H1 (cell line): ENCODE results near the gene SLC22A13. TPM values are rescaled to one million over a fixed set of nuclear protein-coding genes. Genes with fewer than 3 reads are reported as not detected.

ENCODE experiments used
- CTCF ChIA-PET: fragments of 300-600 bp; sonication (Branson Sonifier 250); formaldehyde crosslinking; loops from one replicate; lab custom pipeline; 2021; ENCODE audit not compliant: partially characterized antibody; lab: Charles Lee
- POLR2A ChIA-PET: fragments of 300-600 bp; sonication (Branson Sonifier 250); formaldehyde crosslinking; loops from one replicate; lab custom pipeline; 2021; ENCODE audit warnings: inconsistent platforms; ENCODE audit not compliant: partially characterized antibody; lab: Charles Lee
- DNase-seq, 2 experiments: peaks; one replicate each; pipeline versions ENCODE4 v3.0.0 to v3.0.0-alpha.2; 2010 to 2022; ENCODE audit warnings: low spot score in 2 of 2, low read depth in 1 of 2, mixed read lengths in 1 of 2
- FAIRE-seq: peaks from 2 replicates; lab custom pipeline; 2011; peaks lifted over from hg19 to GRCh38; lab: Jason Lieb, UNC
- H2AFZ ChIP-seq: 2 replicates; pipeline ENCODE4 v1.8.1; 2012; ENCODE audit warnings: low read length, inconsistent platforms
- H2AK5ac ChIP-seq: 2 replicates; pipeline ENCODE4 v1.6.1; 2013; ENCODE audit warnings: low read depth, low read length
- H2BK120ac ChIP-seq: replicated peaks from 2 replicates; pipeline ENCODE3; 2013; ENCODE audit warnings: low read depth, low read length, inconsistent platforms
- H2BK12ac ChIP-seq: 2 replicates; pipeline ENCODE4 v1.6.1; 2013; ENCODE audit warnings: low read depth, low read length
- H2BK15ac ChIP-seq: 2 replicates; pipeline ENCODE4 v1.6.1; 2013; ENCODE audit warnings: low read length
- H2BK20ac ChIP-seq: 2 replicates; pipeline ENCODE4 v1.6.1; 2013; ENCODE audit warnings: low read length
- H2BK5ac ChIP-seq: 2 replicates; pipeline ENCODE4 v1.6.1; 2013; ENCODE audit warnings: low read depth, low read length
- H3K14ac ChIP-seq: 2 replicates; pipeline ENCODE4 v1.6.1; 2013; ENCODE audit warnings: inconsistent platforms; ENCODE audit not compliant: insufficient read length
- H3K18ac ChIP-seq: 2 replicates; pipeline ENCODE4 v1.6.1; 2013; ENCODE audit warnings: low read length; ENCODE audit errors: extremely low read depth
- H3K23ac ChIP-seq: 2 replicates; pipeline ENCODE4 v1.6.1; 2013; ENCODE audit warnings: inconsistent platforms; ENCODE audit not compliant: insufficient read length
- H3K23me2 ChIP-seq: 2 replicates; pipeline ENCODE4 v1.6.1; 2013; ENCODE audit warnings: low read depth, low read length
- H3K27ac ChIP-seq: 2 replicates; pipeline ENCODE4 v1.6.1; 2011; ENCODE audit warnings: low read depth, low read length, inconsistent platforms
- H3K27me3 ChIP-seq, 4 experiments: replicated peaks in 1 of 4; 1 replicate in 1 of 4; 2 replicates in 3 of 4; pipeline versions ENCODE4 v1.6.1 to v1.8.1; 2011 to 2013; ENCODE audit warnings: low read length in 3 of 4, mild to moderate bottlenecking in 3 of 4, inconsistent platforms in 2 of 4, mixed read lengths in 2 of 4, moderate library complexity in 1 of 4; ENCODE audit not compliant: control insufficient read depth in 3 of 4, insufficient read depth in 3 of 4; ENCODE audit errors: extremely low read depth in 1 of 4
- H3K36me3 ChIP-seq, 4 experiments: 2 replicates each; pipeline versions ENCODE4 v1.6.1 to v1.8.1; 2011 to 2013; ENCODE audit warnings: mild to moderate bottlenecking in 4 of 4, low read length in 3 of 4, moderate library complexity in 2 of 4, control low read depth in 1 of 4, inconsistent platforms in 1 of 4; ENCODE audit not compliant: insufficient read depth in 4 of 4, control insufficient read depth in 2 of 4
- H3K4ac ChIP-seq: replicated peaks from 2 replicates; pipeline ENCODE3; 2013; ENCODE audit warnings: low read length, low read depth, mixed read lengths, inconsistent platforms; ENCODE audit not compliant: insufficient read length
- H3K4me1 ChIP-seq, 4 experiments: replicated peaks in 1 of 4; 1 replicate in 1 of 4; 2 replicates in 3 of 4; pipeline versions ENCODE4 v1.6.1 to v1.8.1; 2011 to 2013; ENCODE audit warnings: low read length in 3 of 4, inconsistent platforms in 2 of 4, mixed read lengths in 1 of 4; ENCODE audit not compliant: insufficient read depth in 4 of 4, control insufficient read depth in 3 of 4
- H3K4me2 ChIP-seq, 2 experiments: 2 replicates each; pipeline versions ENCODE4 v1.6.1 to v1.8.1; 2011 to 2013; ENCODE audit warnings: low read depth in 2 of 2, low read length in 2 of 2, control low read depth in 1 of 2, inconsistent platforms in 1 of 2, mild to moderate bottlenecking in 1 of 2; ENCODE audit not compliant: insufficient read depth in 1 of 2
- H3K4me3 ChIP-seq, 4 experiments: fragments of 200-600, 300-600 bp in 1 of 4; sonication (generic), shearing (Covaris generic), sonication (Bioruptor Twin) in 1 of 4; 2 replicates each; pipeline versions ENCODE4 v1.5.1 to v1.8.1; 2011 to 2016; ENCODE audit warnings: low read length in 4 of 4, low read depth in 3 of 4, control low read depth in 2 of 4, inconsistent platforms in 2 of 4, mild to moderate bottlenecking in 2 of 4, mixed read lengths in 1 of 4, moderate library complexity in 1 of 4; ENCODE audit not compliant: insufficient read depth in 2 of 4; ENCODE audit errors: extremely low read depth in 1 of 4
- H3K56ac ChIP-seq: replicated peaks from 2 replicates; pipeline ENCODE3; 2013; ENCODE audit warnings: low read depth, mild to moderate bottlenecking, mixed read lengths, low read length, inconsistent platforms; ENCODE audit not compliant: insufficient read length
- H3K79me1 ChIP-seq: 2 replicates; pipeline ENCODE4 v1.6.1; 2013; ENCODE audit warnings: low read depth, low read length, control low read depth
- H3K79me2 ChIP-seq, 2 experiments: 2 replicates each; pipeline versions ENCODE4 v1.6.1 to v1.8.1; 2012 to 2013; ENCODE audit warnings: low read length in 2 of 2, mild to moderate bottlenecking in 2 of 2, inconsistent platforms in 1 of 2; ENCODE audit not compliant: insufficient read depth in 2 of 2, control insufficient read depth in 1 of 2
- H3K9ac ChIP-seq, 4 experiments: replicated peaks in 1 of 4; 1 replicate in 1 of 4; 2 replicates in 3 of 4; pipeline versions ENCODE4 v1.6.1 to v1.8.1; 2011 to 2013; ENCODE audit warnings: low read depth in 3 of 4, low read length in 3 of 4, control low read depth in 2 of 4, mild to moderate bottlenecking in 2 of 4, moderate library complexity in 2 of 4, inconsistent platforms in 1 of 4; ENCODE audit errors: extremely low read depth in 1 of 4
- H3K9me3 ChIP-seq, 2 experiments: 2 replicates each; pipeline versions ENCODE4 v1.6.1 to v1.8.1; 2012 to 2013; ENCODE audit warnings: mild to moderate bottlenecking in 2 of 2, moderate library complexity in 2 of 2, control low read depth in 1 of 2, inconsistent platforms in 1 of 2, low read depth in 1 of 2, low read length in 1 of 2, mixed read lengths in 1 of 2; ENCODE audit not compliant: insufficient read depth in 2 of 2
- H4K20me1 ChIP-seq, 2 experiments: replicated peaks in 1 of 2; 2 replicates each; pipeline versions ENCODE3 to v1.8.1; 2011 to 2013; ENCODE audit warnings: inconsistent platforms in 2 of 2, low read length in 2 of 2, mild to moderate bottlenecking in 1 of 2; ENCODE audit not compliant: insufficient read depth in 2 of 2, control insufficient read depth in 1 of 2
- H4K5ac ChIP-seq: 2 replicates; pipeline ENCODE4 v1.6.1; 2013; ENCODE audit warnings: low read length, low read depth, mixed read lengths, inconsistent platforms; ENCODE audit not compliant: insufficient read length
- H4K8ac ChIP-seq: 2 replicates; pipeline ENCODE4 v1.8.0; 2013; ENCODE audit warnings: mild to moderate bottlenecking, moderate library complexity, low read length, inconsistent platforms; ENCODE audit not compliant: insufficient read depth; ENCODE audit errors: extremely low read depth
- H4K91ac ChIP-seq: replicated peaks from 2 replicates; pipeline ENCODE3; 2013; ENCODE audit warnings: low read length, mixed read lengths, inconsistent platforms; ENCODE audit not compliant: insufficient read length
- E2F6 ChIP-seq: IDR thresholded peaks from 2 replicates; pipeline ENCODE4 v1.6.1; 2012; ENCODE audit warnings: inconsistent platforms
- JUN ChIP-seq: IDR thresholded peaks from 2 replicates; pipeline ENCODE4 v1.6.1; 2011; ENCODE audit warnings: low read depth, mild to moderate bottlenecking, improper control_type of control experiment, low read length
- SIN3A ChIP-seq, 2 experiments: IDR thresholded peaks in 1 of 2; conservative IDR thresholded peaks in 1 of 2; 2 replicates each; pipeline ENCODE4 v1.6.1; 2011 to 2012; ENCODE audit warnings: low read length in 2 of 2, improper control_type of control experiment in 1 of 2, low read depth in 1 of 2, mild to moderate bottlenecking in 1 of 2
- WGBS, 2 experiments: shearing (Covaris generic) in 1 of 2; methylation state at CpG; one replicate each; pipeline versions ENCODE4 v1.1.6 to v1.1.7; 2013 to 2015; ENCODE audit warnings: low lambda C conversion rate in 2 of 2, mixed read lengths in 2 of 2, inconsistent platforms in 1 of 2, low coverage in 1 of 2, missing lambda C conversion rate in 1 of 2; ENCODE audit not compliant: insufficient replicate concordance in 2 of 2, insufficient coverage in 1 of 2, insufficient read length in 1 of 2; ENCODE audit errors: extremely low coverage in 1 of 2, missing lambda C conversion rate in 1 of 2; 5-methylcytosine and 5-hydroxymethylcytosine counted together
- polyA plus RNA-seq, 7 experiments: library from polyadenylated mRNA; depleted of rRNA in 3 of 7; stranded (reverse) in 5 of 7; unstranded in 2 of 7; fragments of >200 nt in 5 of 7; fragments of 200-250 nt in 2 of 7; gene quantifications; 1 replicate in 5 of 7; 2 replicates in 1 of 7; 4 replicates in 1 of 7; pipeline versions ENCODE4 v1.2.1 to v1.2.3, GENCODE V29; 2011 to 2013; ENCODE audit warnings: missing spikeins in 2 of 7, mixed read lengths in 2 of 7
- total RNA-seq: library from RNA; stranded (reverse); fragmentation: NEBNext Ultra II Directional; extraction: Animal tissue kit (Norgen Biotek cat#: 25700); gene quantifications from 2 replicates; pipeline ENCODE4 v1.2.1, GENCODE V29; 2021

Gene SLC22A13
- total and polyA plus RNA-seq, 2 of the 8 experiments (the other 6 are each of a cell fraction or from before 2014, with no cell fraction given): 0.05 to 0.41 TPM

GRCh38 chr3:38276081-38276916, 10.7 kb downstream of the SLC22A13 start:
- Histone ChIP-seq H2BK120ac (no peak overlapping the region), H2AK5ac (no peak overlapping the region), H3K27me3 (no peaks in the 10 kb centered on the region), H2BK15ac (no peak overlapping the region), H4K8ac (no peak overlapping the region), H3K27ac (no peak overlapping the region), H3K56ac (no peak overlapping the region), H2BK12ac (no peak overlapping the region), H3K23ac (no peak overlapping the region), H4K5ac (no peak overlapping the region), H4K20me1 (no peaks in the 10 kb centered on the region), H3K4me1 (no peaks in the 10 kb centered on the region), H2BK5ac (no peak overlapping the region), H3K18ac (no peak overlapping the region), H3K4me3 (no peak overlapping the region), H3K79me2 (no peaks in the 10 kb centered on the region), H3K4ac (no peak overlapping the region), H3K79me1 (no peaks in the 10 kb centered on the region), H3K14ac (no peak overlapping the region), H3K9ac (no peak overlapping the region), H2AFZ (no peak overlapping the region), H3K4me2 (no peak overlapping the region), H2BK20ac (no peak overlapping the region), H3K9me3 (no peaks in the 10 kb centered on the region), H3K36me3 (no peaks in the 10 kb centered on the region), H4K91ac (no peak overlapping the region), H3K23me2 (no peaks in the 10 kb centered on the region)
- FAIRE-seq (no peak), DNase-seq (no peak)
- 92% methylated on average over 12 of the region's 13 CpGs; no CpG with 5 or more reads in 1 of the 2 experiments for WGBS, 2 experiments
- TF ChIP-seq E2F6 (no peak), SIN3A (conservative IDR thresholded peaks at IDR 0.05 in 1 of 2, IDR thresholded peaks at IDR 0.05 in 1 of 2; ENCODE audit: low read depth in 1 of 2, low read length in 2 of 2) (no peak), JUN (no peak)
- CTCF ChIA-PET: interaction anchor here (0.8 to 1.5 kb wide), 2 partner anchors 64 to 69 kb away, joined by 3 read pairs; no protein-coding TSS in a partner anchor
- POLR2A ChIA-PET: no interaction called here
